IPS-NIHi11 (cell line): Measurements from ENCODE around the gene RNF7.
A peak's percentile ranks its signal among the peaks of the same experiment; 100 is the strongest.
"Not testable (repeated sequence)": the region's sequence is repeated elsewhere in the genome, so short reads cannot be mapped to it uniquely, and the experiment has no call there.

ENCODE experiments used
- DNase-seq: peaks from one replicate; pipeline ENCODE4 v3.0.0; 2012; ENCODE audit warnings: mixed read lengths, low spot score

Gene RNF7

GRCh38 chr3:141782386-141782932 is 44.4 kb downstream of the RNF7 start:
- no peak for DNase-seq

DNA sequence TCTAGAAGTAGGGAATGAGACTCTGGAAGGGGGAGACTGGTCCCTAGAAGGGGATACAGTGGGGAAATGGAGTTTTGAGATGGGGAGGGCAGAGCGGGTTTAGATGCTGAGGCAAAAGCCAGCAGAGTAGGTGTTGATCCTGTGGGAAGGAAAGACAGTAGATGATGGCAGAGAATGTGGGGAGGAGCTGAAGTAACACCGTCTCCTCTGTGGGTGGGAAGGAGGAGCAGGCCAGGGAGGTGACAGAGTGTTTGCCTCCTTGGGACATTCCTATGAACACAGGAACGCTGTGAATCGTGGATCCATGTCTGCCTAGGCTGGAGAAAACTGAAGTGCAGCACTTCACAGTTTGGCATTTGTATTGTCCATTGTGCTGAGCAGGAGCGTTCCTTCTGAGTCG is 45.5 kb downstream of the RNF7 start:
- DNase-seq = no peak

GRCh38 chr3:141784096-141784495 is 46.0 kb downstream of the RNF7 start:
- DNase-seq = no peak

DNA sequence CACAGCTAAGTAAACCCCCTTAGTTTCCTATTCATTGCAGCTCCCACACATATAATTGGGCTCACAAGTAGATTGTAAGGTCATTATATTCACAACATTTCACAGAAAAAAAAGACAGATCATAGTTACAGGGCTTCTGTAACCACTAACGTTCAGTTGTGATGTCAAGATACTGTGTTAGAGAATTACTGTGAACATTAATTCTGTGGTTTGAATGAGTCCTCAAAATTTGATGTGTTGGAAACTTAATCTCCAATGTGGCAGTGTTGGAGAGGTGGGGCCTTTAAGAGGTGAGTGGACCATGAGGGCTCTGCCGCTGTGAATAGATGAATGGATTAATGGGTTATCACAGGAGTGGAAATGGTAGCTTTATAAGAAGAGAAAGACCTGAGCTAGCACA is 46.4 kb downstream of the RNF7 start:
- DNase-seq = no peak

DNA sequence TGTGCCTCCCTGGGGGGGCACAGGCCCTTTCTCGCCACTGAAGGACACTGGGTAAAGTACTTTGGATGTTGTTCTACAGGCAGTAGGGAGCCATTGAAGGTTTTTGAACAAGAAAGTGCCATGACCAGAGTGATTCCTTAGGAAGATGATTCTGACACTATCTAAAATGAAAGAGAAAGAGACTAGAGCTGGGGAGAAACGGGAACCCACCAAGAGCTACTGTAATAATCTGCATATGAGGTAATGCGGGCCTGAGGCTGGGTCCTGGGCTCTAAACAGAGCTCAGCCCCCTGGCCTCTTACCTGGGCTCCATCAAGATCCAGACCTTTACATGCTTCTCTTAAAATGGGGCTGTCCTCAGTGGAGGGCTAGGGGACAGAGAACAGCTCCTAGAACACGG is 50.1 kb downstream of the RNF7 start:
- no peak for DNase-seq

DNA sequence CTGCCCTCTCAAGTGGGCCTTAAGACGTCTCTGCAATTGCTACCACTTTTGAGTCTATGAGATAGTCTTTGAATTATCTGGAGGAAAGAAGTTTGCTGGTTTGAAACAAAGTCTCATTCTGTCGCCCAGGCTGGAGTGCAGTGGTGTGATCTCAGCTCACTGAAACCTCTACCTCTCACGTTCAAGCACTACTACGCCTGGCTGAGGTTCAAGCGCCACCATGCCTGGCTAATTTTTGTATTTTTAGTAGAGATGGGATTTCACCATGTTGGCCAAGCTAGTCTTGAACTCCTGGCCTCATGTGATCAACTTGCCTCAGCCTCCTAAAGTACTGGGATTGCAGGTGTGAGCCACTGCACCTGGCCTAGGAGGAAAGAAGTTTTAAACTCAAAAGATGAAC is 50.7 kb downstream of the RNF7 start:
- DNase-seq = not testable (repeated sequence)

DNA sequence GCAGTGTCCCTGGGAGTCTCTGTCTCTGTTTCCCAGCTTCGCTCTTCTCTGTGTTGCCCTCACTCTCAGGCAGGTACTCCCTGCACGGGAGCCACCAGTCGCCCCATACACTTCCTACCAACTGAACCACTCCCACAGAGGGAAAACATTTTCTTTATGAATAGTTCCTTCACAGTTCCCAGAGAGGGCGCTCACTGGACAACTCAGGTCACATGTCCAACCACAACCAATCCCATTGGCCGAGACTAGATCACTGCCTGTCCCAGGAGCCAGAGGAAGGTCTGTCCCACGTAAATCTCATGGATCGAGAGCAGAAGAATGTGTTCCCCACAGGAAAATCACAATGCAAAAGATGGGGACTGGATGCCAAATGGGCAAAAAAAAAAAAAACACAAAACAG is 51.2 kb downstream of the RNF7 start:
- peak; percentile 49 for DNase-seq

DNA sequence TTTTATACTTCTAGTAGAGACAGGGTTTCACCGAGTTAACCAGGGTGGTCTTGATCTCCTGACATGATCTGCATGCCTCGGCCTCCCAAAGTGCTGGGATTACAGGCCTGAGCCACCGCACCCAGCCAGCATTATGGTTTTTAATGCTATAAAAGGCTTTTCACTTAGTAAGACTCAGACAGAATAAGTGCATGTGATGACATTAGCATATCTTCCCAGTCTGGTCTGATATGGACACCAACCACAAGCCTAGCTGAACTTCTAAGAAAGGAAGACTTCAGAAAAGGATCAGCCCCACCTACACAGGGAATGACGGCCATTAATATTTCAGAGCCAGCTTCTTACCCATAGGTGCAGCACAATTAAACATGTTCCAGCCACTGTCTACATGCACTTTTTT is 52.1 kb downstream of the RNF7 start:
- no peak for DNase-seq

- no peak for DNase-seq
Measured at GRCh38 chr3:141792495-141792894, 54.4 kb downstream of the RNF7 start.

DNA sequence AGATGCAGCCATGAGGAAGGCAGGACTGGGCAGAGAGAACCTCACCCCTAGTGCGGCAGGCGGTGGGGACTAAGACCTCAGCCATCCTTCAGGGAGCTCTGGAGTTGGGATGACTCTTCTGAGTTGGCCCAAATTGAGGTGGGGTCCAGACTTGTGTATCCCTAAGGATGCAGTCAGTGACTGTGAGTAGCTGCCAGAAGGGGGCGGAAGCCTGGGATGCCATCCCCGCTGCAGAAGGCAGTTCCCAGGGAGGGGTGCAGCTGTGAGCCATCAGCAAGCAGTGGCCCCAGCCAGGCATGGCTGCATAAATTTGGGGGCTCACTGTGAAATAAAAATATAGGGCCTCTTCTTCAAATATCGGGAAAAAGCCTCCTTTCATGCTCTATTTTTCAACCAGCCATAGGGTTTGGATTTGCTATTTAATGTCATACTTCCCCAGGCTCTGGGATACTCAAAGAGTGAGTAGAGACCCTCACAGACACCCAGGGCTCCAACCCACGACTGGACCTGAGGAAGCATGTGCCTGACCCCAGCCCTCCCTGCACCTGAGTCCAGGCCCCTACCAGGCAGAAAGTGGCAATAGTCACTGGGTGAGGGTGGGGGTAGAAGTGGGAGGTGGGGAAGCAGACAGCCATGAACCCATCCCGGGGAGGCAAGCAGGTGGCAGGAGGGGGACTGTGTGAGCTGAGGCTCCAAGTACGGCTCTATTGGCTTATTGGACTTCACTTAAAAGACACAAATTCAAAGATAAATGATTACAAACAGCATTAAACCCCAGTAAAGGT is 55.6 kb downstream of the RNF7 start:
- DNase-seq = peak; percentile 71

- no peak for DNase-seq
Measured at GRCh38 chr3:141795276-141795675, 57.2 kb downstream of the RNF7 start.

DNA sequence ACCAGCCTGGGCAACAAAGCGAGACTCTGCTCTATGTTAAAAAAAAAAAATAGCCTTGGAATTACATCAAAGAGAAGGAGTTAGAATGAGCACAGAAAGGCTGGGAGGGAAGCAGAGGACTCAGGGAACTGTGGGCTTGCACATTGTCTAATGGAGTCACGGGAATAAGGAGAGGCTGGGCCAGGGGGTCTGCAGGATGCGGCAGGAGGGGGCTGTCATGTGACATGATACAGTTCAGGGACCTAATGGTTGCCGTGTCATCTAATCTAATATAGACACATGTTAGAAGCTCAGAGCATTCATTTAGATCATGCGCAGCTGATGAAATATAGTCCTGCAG is 57.6 kb downstream of the RNF7 start:
- DNase-seq = no peak

GRCh38 chr3:141796081-141796888 is 58.2 kb downstream of the RNF7 start:
- no peak for DNase-seq
